GM19240 (cell line): Measurements from ENCODE around the gene KANSL1L.
"Not testable (repeated sequence)": the region's sequence is repeated elsewhere in the genome, so short reads cannot be mapped to it uniquely, and the experiment has no call there.

Experiments used
- DNase-seq: peaks from one replicate; pipeline ENCODE4 v3.0.0; 2011; ENCODE audit warnings: low spot score; ENCODE audit not compliant: insufficient read length

The KANSL1L gene

GRCh38 chr2:210179351-210179990 is 8.3 kb upstream of the KANSL1L start:
- DNase-seq: no peak

- DNase-seq: no peak
Measured at GRCh38 chr2:210177769-210178168, 6.6 kb upstream of the KANSL1L start.

GRCh38 chr2:210177115-210177514 is 5.9 kb upstream of the KANSL1L start:
- DNase-seq: not testable (repeated sequence)

GRCh38 chr2:210174086-210174485 is 2.9 kb upstream of the KANSL1L start:
- no peak for DNase-seq

DNA sequence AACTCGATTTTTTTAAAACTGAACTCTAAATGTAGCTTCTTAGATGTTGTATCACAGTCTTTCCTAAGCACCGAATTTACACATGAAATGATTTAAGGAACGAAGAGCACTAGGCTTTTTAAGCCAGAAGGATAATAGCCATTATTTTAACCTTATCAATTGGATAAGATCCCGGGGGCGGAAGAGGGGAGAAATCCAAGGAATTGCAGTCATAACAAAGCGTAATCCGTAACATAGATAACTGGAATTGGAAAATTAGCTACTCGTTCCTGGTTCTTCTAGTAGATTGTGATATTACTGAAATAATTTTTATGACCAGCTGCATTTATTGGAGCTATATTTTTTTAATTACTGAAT is 988 bp upstream of the KANSL1L start:
- no peak for DNase-seq

DNA sequence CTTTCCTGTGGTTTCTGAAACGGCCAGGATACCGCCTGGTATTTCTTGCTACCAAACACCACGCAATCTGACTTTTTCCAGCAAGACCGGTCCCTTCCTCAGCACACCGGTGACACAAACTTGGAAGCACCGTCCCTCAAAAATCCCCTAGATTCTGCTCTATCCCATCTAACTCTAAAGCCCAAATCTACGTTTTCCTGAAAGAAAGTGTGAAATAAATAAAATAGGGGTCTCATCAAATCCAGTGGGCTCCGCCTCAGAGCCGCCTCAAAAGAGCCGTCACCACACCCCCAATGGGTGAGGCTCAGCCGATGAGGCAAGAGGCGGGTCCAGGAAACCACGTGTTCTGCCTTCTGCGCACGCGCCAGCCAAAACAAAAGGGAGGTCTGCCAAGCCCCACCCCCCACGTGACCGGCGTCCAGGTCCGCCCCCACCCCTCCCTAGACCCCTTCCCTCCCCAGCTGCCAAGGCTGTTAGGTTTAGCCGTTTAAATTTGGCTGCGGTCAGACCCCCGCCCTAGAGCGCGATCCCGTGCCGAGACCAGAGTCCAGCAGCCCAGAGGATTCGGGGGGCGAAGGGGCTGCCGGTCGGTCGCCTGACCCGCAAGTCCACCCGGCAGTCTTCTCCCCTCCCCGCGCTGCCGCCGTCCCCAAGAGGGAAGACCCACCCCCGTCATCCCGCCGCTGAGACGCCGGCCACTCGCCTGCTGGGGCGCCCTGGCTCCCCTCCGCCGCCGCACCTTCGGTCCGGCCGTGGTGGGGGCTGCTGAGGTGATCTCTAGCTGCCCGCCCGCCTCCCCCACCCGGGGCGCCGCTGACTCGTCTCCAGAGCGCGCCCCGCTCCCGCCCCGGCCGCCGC is 534 bp downstream of the KANSL1L start:
- DNase-seq: peak; percentile 78

GRCh38 chr2:210170196-210170445 is 1.1 kb downstream of the KANSL1L start:
- no peak for DNase-seq

GRCh38 chr2:210169516-210170195 is 1.6 kb downstream of the KANSL1L start:
- DNase-seq: no peak

- no peak for DNase-seq
Measured at GRCh38 chr2:210167227-210167626, 4.0 kb downstream of the KANSL1L start.

- no peak for DNase-seq
Measured at GRCh38 chr2:210162466-210163124, 8.6 kb downstream of the KANSL1L start.

- no peak for DNase-seq
Measured at GRCh38 chr2:210159059-210159458, 12.2 kb downstream of the KANSL1L start.

DNA sequence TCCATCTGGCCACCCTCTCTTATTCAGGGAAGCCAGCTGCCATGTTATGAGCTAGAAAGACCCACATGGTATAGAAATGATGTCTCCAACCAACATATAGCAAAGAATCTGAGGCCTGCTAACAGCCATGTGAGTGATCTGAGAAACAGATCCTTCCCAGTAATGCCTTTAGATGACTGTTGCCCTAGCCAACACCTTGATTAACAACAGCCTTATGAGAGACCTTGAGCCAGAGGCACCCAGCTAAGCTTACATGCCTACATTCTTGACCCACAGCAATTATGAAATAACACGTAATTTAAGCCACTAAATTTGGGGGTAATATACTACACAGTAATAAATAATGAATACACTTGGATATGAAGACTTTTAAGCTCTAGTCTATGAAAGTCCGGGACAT is 13.0 kb downstream of the KANSL1L start:
- DNase-seq: no peak

- DNase-seq: no peak
Measured at GRCh38 chr2:210157526-210157925, 13.7 kb downstream of the KANSL1L start.

GRCh38 chr2:210147614-210148013 is 23.6 kb downstream of the KANSL1L start:
- no peak for DNase-seq

GRCh38 chr2:210132239-210132638 is 39.0 kb downstream of the KANSL1L start:
- no peak for DNase-seq

DNA sequence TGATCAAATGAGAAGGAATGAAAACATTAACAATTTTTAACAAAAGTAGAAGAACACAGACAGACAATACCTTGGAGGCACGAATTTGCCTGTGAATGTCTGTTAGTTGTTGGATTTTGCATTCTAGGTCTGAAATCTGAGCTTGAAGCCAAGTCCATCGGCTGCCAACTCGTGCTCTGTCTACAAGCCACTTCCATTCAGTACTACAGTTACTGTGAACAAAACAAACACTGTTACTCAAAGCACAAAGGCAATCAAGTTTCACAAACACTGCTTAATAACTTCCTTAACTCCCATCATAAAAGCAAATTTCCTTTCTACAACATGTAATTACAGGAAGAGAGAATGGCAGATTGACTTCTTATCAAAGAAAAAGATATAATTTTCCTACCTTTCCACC is 42.2 kb downstream of the KANSL1L start:
- DNase-seq: no peak

DNA sequence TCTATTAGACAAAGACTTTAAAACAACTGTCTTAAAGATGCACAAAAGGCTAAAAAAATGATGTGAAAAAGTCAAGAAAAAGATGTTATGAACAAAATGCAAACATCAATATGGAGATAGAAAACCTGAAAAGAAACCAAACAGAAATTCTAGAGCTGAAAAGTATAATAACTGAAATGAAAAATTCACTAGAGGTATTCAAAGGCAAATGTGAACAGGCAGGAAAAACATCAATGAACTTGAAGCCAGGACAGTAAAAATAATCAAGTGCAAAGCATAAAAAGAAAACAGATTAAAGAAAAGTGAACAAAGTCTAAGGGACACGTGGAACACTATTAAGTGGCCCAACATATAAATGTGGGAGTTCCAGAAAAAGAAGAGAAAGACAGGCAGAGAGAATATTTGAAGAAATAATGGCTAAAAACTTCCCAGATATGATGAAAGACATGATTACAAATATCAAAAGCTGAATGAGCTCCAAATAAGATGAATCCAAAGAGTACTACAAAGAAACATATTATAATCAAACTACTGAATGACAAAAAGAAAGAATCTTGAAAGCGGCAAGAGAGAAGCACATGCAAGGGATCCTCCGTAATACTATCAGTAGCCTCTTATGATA is 57.5 kb downstream of the KANSL1L start:
- DNase-seq: no peak

GRCh38 chr2:210112871-210113270 is 58.3 kb downstream of the KANSL1L start:
- no peak for DNase-seq

DNA sequence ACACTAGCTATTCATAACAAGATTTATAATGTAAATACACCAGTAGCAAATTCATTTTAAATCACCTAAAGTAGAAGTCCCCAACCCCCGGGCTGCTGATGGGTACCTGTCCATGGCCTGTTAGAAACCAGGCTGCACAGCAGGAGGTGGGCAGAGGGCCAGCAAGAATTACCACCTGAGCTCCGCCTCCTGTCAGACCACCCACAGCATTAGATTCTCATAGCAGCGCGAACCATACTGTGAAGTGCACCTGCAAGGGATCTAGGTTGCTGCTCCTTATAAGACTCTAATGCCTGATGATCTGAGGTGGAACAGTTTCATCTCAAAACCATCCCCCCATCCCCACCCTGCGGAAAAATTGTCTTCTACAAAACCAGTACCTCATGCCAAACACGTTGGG is 71.3 kb downstream of the KANSL1L start:
- DNase-seq: no peak

GRCh38 chr2:210094787-210095186 is 76.4 kb downstream of the KANSL1L start:
- no peak for DNase-seq

GRCh38 chr2:210092791-210093190 is 78.4 kb downstream of the KANSL1L start:
- no peak for DNase-seq

DNA sequence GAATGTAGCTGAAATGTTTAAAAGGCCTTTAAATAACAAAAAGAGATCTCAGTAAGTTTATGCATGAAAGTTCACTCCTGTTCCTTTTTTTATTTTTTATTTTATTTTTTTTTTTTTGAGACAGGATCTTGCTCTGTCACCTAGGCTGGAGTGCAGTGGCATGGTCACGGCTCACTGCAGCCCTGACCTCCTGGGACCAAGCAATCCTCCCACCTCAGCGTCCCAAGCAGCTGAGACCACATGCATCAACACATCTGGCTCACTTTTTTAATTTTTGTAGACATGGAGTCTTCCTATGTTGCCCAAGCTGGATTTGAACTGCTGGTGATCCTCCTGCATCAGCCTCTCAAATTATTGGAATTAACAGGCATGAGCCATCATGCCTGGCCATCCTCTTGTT is 84.3 kb downstream of the KANSL1L start:
- no peak for DNase-seq
